ENCODE results near the gene MAP3K2.

Gene MAP3K2

GRCh38 chr2:127314193-127314988 is 73.4 kb downstream of the MAP3K2 start:
- no peak for TF ChIP-seq CTCF (IDR thresholded peaks at IDR 0.05; ENCODE audit: insufficient read depth, low read length, missing control alignments)
- H3K4me3 ChIP-seq (ENCODE audit: low read depth, low read length) = no peak overlapping the region
- ChIA-PET CTCF (interaction anchor here (1.8 to 4.9 kb wide), 2 partner anchors 10 to 165 kb away, joined by 11 to 21 read pairs; no protein-coding TSS in a partner anchor), POLR2A (no interaction called here)
- no peak for DNase-seq (ENCODE audit: low read depth, low spot score)

- CTCF ChIA-PET = interaction anchor here (0.9 to 4.9 kb wide), 4 partner anchors 11 to 166 kb away, joined by 3 to 21 read pairs (median 7); no protein-coding TSS in a partner anchor
- POLR2A ChIA-PET = no interaction called here
- TF ChIP-seq CTCF (IDR thresholded peaks at IDR 0.05; ENCODE audit: insufficient read depth, low read length, missing control alignments) = no peak
- DNase-seq (ENCODE audit: low read depth, low spot score) = no peak
- H3K4me3 ChIP-seq (ENCODE audit: low read depth, low read length) = no peak overlapping the region
These were observed 74.4 kb downstream of the MAP3K2 start for GRCh38 chr2:127313406-127313805.

GRCh38 chr2:127310980-127311379 is 76.8 kb downstream of the MAP3K2 start:
- ChIA-PET CTCF (interaction anchor here (2.2 to 4.9 kb wide), 2 partner anchors 14 to 168 kb away, joined by 10 to 21 read pairs; no protein-coding TSS in a partner anchor), POLR2A (no interaction called here)
- TF ChIP-seq CTCF (IDR thresholded peaks at IDR 0.05; ENCODE audit: insufficient read depth, low read length, missing control alignments) = no peak
- DNase-seq (ENCODE audit: low read depth, low spot score) = no peak
- H3K4me3 ChIP-seq (ENCODE audit: low read depth, low read length) = no peak overlapping the region

- ChIA-PET CTCF (interaction anchor here (1.2 to 1.4 kb wide), 3 partner anchors 14 to 173 kb away, joined by 3 to 7 read pairs (median 4); no protein-coding TSS in a partner anchor), POLR2A (no interaction called here)
- no peak for TF ChIP-seq CTCF (IDR thresholded peaks at IDR 0.05; ENCODE audit: insufficient read depth, low read length, missing control alignments)
- no peak for DNase-seq (ENCODE audit: low read depth, low spot score)
- H3K4me3 ChIP-seq (ENCODE audit: low read depth, low read length) = no peak overlapping the region
These were observed 78.3 kb downstream of the MAP3K2 start for GRCh38 chr2:127309468-127309867.

GRCh38 chr2:127308586-127309138 is 79.1 kb downstream of the MAP3K2 start:
- POLR2A ChIA-PET = no interaction called here
- no peak for TF ChIP-seq CTCF (IDR thresholded peaks at IDR 0.05; ENCODE audit: insufficient read depth, low read length, missing control alignments)
- H3K4me3 ChIP-seq (ENCODE audit: low read depth, low read length) = no peak overlapping the region
- DNase-seq (ENCODE audit: low read depth, low spot score) = no peak
- CTCF ChIA-PET = interaction anchor here (1.2 to 1.4 kb wide), 3 partner anchors 15 to 174 kb away, joined by 3 to 7 read pairs (median 4); no protein-coding TSS in a partner anchor

GRCh38 chr2:127305990-127306585 is 81.7 kb downstream of the MAP3K2 start:
- no peak for DNase-seq (ENCODE audit: low read depth, low spot score)
- ChIA-PET POLR2A (no interaction called here), CTCF (interaction anchor here (3.2 kb wide), 1 partner anchor 18 kb away, joined by 15 read pairs; no protein-coding TSS in a partner anchor)
- no peak overlapping the region for H3K4me3 ChIP-seq (ENCODE audit: low read depth, low read length)
- no peak for TF ChIP-seq CTCF (IDR thresholded peaks at IDR 0.05; ENCODE audit: insufficient read depth, low read length, missing control alignments)

All from AG04449 (cell line).